NCI-H82 (cell line): ENCODE measurements around the gene GPLD1.

ENCODE experiments used
- DNase-seq: peaks from one replicate; lab custom pipeline; 2025; lab: John Stamatoyannopoulos, UW

Gene GPLD1

GRCh38 chr6:24382220-24382540 is 107.2 kb downstream of the GPLD1 start:
- DNase-seq = no peak

- no peak for DNase-seq
These were observed 107.7 kb downstream of the GPLD1 start for GRCh38 chr6:24381476-24382219.

- no peak for DNase-seq
These were observed 110.8 kb downstream of the GPLD1 start for GRCh38 chr6:24378473-24379097.
